Liver (tissue), 9 donors: ENCODE measurements around the gene PTPRD. TPM values are rescaled to one million over a fixed set of nuclear protein-coding genes. Genes with fewer than 3 reads are reported as not detected.

Experiments used
- DNase-seq: peaks from one replicate; pipeline ENCODE4 v3.0.0-alpha.2; 2017; ENCODE audit warnings: low spot score
- H3K27ac ChIP-seq, 2 donors: one replicate each; pipeline ENCODE4 v1.7.0; 2013; ENCODE audit warnings: inconsistent platforms in 2 of 2, low read length in 2 of 2, control low read depth in 1 of 2, low read depth in 1 of 2, mild to moderate bottlenecking in 1 of 2
- H3K27me3 ChIP-seq, 4 donors: one replicate each; pipeline versions ENCODE4 v1.6.1 to v1.7.0; 2013; ENCODE audit warnings: low read length in 3 of 4, inconsistent platforms in 1 of 4, mild to moderate bottlenecking in 1 of 4, moderate library complexity in 1 of 4; ENCODE audit not compliant: control insufficient read depth in 4 of 4, insufficient read depth in 4 of 4
- H3K36me3 ChIP-seq, 4 donors: one replicate each; pipeline versions ENCODE4 v1.6.1 to v1.7.0; 2013; ENCODE audit warnings: low read length in 3 of 4, mild to moderate bottlenecking in 3 of 4, low read depth in 1 of 4, moderate library complexity in 1 of 4; ENCODE audit not compliant: control insufficient read depth in 4 of 4, insufficient read depth in 3 of 4
- H3K4me1 ChIP-seq, 4 donors: one replicate each; pipeline versions ENCODE4 v1.6.1 to v1.7.0; 2013; ENCODE audit warnings: low read length in 3 of 4, mild to moderate bottlenecking in 3 of 4, moderate library complexity in 1 of 4; ENCODE audit not compliant: control insufficient read depth in 4 of 4, insufficient read depth in 4 of 4
- H3K4me3 ChIP-seq, 3 donors: one replicate each; pipeline versions ENCODE4 v1.6.1 to v1.7.0; 2013; ENCODE audit warnings: low read length in 3 of 3, control low read depth in 1 of 3, low read depth in 1 of 3, mild to moderate bottlenecking in 1 of 3
- H3K9ac ChIP-seq, 2 donors: one replicate each; pipeline ENCODE4 v1.7.0; 2013; ENCODE audit warnings: low read length in 2 of 2, mild to moderate bottlenecking in 2 of 2, moderate library complexity in 2 of 2, control low read depth in 1 of 2, low read depth in 1 of 2
- H3K9me3 ChIP-seq, 4 donors: one replicate each; pipeline versions ENCODE4 v1.6.1 to v1.7.0; 2013; ENCODE audit warnings: low read length in 3 of 4; ENCODE audit not compliant: control insufficient read depth in 4 of 4
- ATF3 ChIP-seq: IDR thresholded peaks from 2 replicates; pipeline ENCODE4 v1.6.1; 2016; ENCODE audit warnings: antibody characterized with exemption
- CTCF ChIP-seq: fragments of 150-350 bp; IDR thresholded peaks from 2 replicates; pipeline ENCODE4 v1.5.1; 2017; ENCODE audit warnings: improper control_type of control experiment, low read depth, low read length; ENCODE audit not compliant: missing input control
- EGR1 ChIP-seq, 2 donors: IDR thresholded peaks; 2 replicates each; pipeline ENCODE4 v1.6.1; 2016 to 2018; ENCODE audit warnings: antibody characterized with exemption in 2 of 2, low read depth in 2 of 2
- FOXA1 ChIP-seq: IDR thresholded peaks from 2 replicates; pipeline ENCODE4 v1.6.1; 2016; ENCODE audit warnings: antibody characterized with exemption
- FOXA2 ChIP-seq: IDR thresholded peaks from 2 replicates; pipeline ENCODE4 v1.6.1; 2016; ENCODE audit warnings: antibody characterized with exemption
- GABPA ChIP-seq, 2 donors: IDR thresholded peaks in 1 of 2; conservative IDR thresholded peaks in 1 of 2; 2 replicates each; pipeline ENCODE4 v1.6.1; 2016; ENCODE audit warnings: antibody characterized with exemption in 2 of 2, mild to moderate bottlenecking in 1 of 2, moderate library complexity in 1 of 2
- HNF4A ChIP-seq, 2 donors: conservative IDR thresholded peaks; 2 replicates each; pipeline ENCODE4 v1.6.1; 2016; ENCODE audit warnings: antibody characterized with exemption in 2 of 2, mild to moderate bottlenecking in 2 of 2
- HNF4G ChIP-seq: IDR thresholded peaks from 2 replicates; pipeline ENCODE4 v1.6.1; 2016; ENCODE audit warnings: antibody characterized with exemption
- JUND ChIP-seq, 2 donors: IDR thresholded peaks; 2 replicates each; pipeline ENCODE4 v1.6.1; 2016; ENCODE audit warnings: antibody characterized with exemption in 2 of 2
- MAX ChIP-seq: IDR thresholded peaks from 2 replicates; pipeline ENCODE4 v1.6.1; 2016; ENCODE audit warnings: antibody characterized with exemption
- NR2F2 ChIP-seq: IDR thresholded peaks from 2 replicates; pipeline ENCODE4 v1.6.1; 2016; ENCODE audit warnings: antibody characterized with exemption
- RAD21 ChIP-seq, 2 donors: IDR thresholded peaks; 2 replicates each; pipeline ENCODE4 v1.6.1; 2016; ENCODE audit warnings: antibody characterized with exemption in 2 of 2, mild to moderate bottlenecking in 2 of 2
- REST ChIP-seq: IDR thresholded peaks from 2 replicates; pipeline ENCODE4 v1.6.1; 2016; ENCODE audit warnings: antibody characterized with exemption, mild to moderate bottlenecking
- RXRA ChIP-seq, 2 donors: IDR thresholded peaks; 2 replicates each; pipeline ENCODE4 v1.6.1; 2017 to 2018; ENCODE audit warnings: antibody characterized with exemption in 2 of 2, mild to moderate bottlenecking in 1 of 2
- SP1 ChIP-seq: IDR thresholded peaks from 2 replicates; pipeline ENCODE4 v1.6.1; 2018; ENCODE audit warnings: antibody characterized with exemption, mild to moderate bottlenecking
- TAF1 ChIP-seq: conservative IDR thresholded peaks from 2 replicates; pipeline ENCODE4 v1.6.1; 2016; ENCODE audit warnings: antibody characterized with exemption, mild to moderate bottlenecking
- YY1 ChIP-seq: IDR thresholded peaks from 2 replicates; pipeline ENCODE4 v1.6.1; 2016; ENCODE audit warnings: antibody characterized with exemption, mild to moderate bottlenecking
- ZBTB33 ChIP-seq: IDR thresholded peaks from 2 replicates; pipeline ENCODE4 v1.6.1; 2016; ENCODE audit warnings: antibody characterized with exemption
- WGBS: extraction: QIAGEN DNeasy Blood & Tissue Kit; methylation state at CpG from one replicate; pipeline ENCODE4 v1.1.7; 2013; 5-methylcytosine and 5-hydroxymethylcytosine counted together
- polyA plus RNA-seq, 2 donors: library from polyadenylated mRNA; stranded (reverse) in 1 of 2; unstranded in 1 of 2; fragments of 200-250 nt in 1 of 2; fragments of >200 nt in 1 of 2; fragmentation: Nextera tagmentation in 1 of 2; extraction: Ambion mirVana in 1 of 2; gene quantifications; one replicate each; pipeline versions ENCODE4 v1.2.1 to v1.2.3, GENCODE V29; 2013 to 2015
- total RNA-seq, 2 donors: library from RNA; depleted of rRNA; stranded (reverse); fragments of >200 nt; gene quantifications; one replicate each; pipeline ENCODE4 v1.2.3, GENCODE V29; 2014
- donor health status: healthy.
- donor health status: healthy.
- donor health status: healthy.
- donor health status: healthy.
- donor health status: healthy.

PTPRD gene
- total and polyA plus RNA-seq, 4 donors, result 0.78 to 34.2 (median 4.7) TPM

- no peak for DNase-seq
- no peak overlapping the region for H3K9ac ChIP-seq
- WGBS, result 94% methylated on average over 5 of the region's 5 CpGs
- H3K4me3 ChIP-seq, result no peak overlapping the region
- TF ChIP-seq FOXA1 (no peak), HNF4G (no peak), CTCF (no peak), YY1 (no peak), EGR1 (IDR thresholded peaks at IDR 0.05; ENCODE audit: low read depth in 2 of 2) (no peak), RXRA (IDR thresholded peaks at IDR 0.05) (no peak), ATF3 (no peak), HNF4A (conservative IDR thresholded peaks at IDR 0.05) (no peak), SP1 (no peak), TAF1 (no peak), GABPA (IDR thresholded peaks at IDR 0.05 in 1 of 2, conservative IDR thresholded peaks at IDR 0.05 in 1 of 2) (no peak), MAX (no peak), RAD21 (IDR thresholded peaks at IDR 0.05) (no peak), JUND (IDR thresholded peaks at IDR 0.05) (no peak), FOXA2 (no peak), REST (no peak), ZBTB33 (no peak), NR2F2 (no peak)
- H3K27me3 ChIP-seq, result no peaks in the 10 kb centered on the region
- H3K36me3 ChIP-seq, result no peaks in the 10 kb centered on the region
- H3K27ac ChIP-seq, result no peak overlapping the region
- no peaks in the 10 kb centered on the region for H3K4me1 ChIP-seq
- no peaks in the 10 kb centered on the region for H3K9me3 ChIP-seq
Measured at GRCh38 chr9:8599937-8600336, 2012.9 kb downstream of the PTPRD start.
